ENCODE measurements around the gene SAA1.
A peak's percentile ranks its signal among the peaks of the same experiment; 100 is the strongest.

SAA1 gene

DNA sequence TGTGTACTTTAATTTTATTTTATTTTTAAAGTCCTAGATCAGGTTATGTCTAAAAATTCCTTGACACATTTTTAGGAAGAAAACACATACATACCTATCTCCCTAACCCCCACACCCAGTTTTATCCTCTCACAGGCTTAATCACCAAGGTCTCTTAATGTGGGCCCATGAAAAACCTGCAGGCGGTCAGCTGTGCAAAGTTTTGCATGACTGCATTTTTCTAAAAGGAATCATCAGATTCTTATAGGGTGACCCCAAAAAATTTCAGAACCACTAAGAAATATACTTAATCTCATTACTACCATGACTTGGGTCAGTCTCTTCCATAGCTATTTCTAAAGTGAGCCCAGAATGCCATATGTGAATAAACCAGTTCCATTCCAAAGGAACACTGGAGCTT, 19.8 kb downstream of the SAA1 start:
- Histone ChIP-seq H3K9ac (ENCODE audit: low read length) (no peak overlapping the region), H3K4me1 (ENCODE audit: control insufficient read depth, insufficient read depth, low read length) (no peaks in the 10 kb centered on the region), H3K4me3 (ENCODE audit: low read length) (no peak overlapping the region), H3K9me3 (ENCODE audit: control insufficient read depth, low read length) (no peaks in the 10 kb centered on the region), H3K36me3 (ENCODE audit: control insufficient read depth, insufficient read depth, low read length, severe bottlenecking) (peaks cover 94% of the 10 kb centered on the region), H3K27me3 (replicated peaks; ENCODE audit: control insufficient read depth, insufficient read depth, low read length) (no peaks in the 10 kb centered on the region)
- no peak for DNase-seq (ENCODE audit: low read depth)

DNA sequence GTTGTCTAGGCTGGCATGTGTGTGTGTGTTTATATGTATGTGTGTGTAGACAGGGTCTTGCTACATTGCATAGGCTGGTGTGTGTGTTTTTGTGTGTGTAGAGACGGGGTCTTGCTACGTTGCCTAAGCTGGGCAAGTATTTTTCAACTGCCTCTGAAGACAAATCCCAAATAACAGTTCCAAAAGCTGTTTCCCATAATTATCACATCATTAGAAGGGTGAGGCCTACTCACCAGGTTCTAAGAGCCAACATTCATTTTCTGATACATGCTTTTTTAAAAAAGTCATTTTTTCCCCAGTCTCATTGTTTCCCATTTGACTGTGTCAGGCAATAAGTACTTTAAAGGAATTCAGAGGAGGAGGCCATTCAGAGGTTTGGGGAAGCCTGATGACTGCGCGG, 22.8 kb downstream of the SAA1 start:
- Histone ChIP-seq H3K9me3 (ENCODE audit: control insufficient read depth, low read length) (no peaks in the 10 kb centered on the region), H3K4me1 (ENCODE audit: control insufficient read depth, insufficient read depth, low read length) (no peaks in the 10 kb centered on the region), H3K9ac (ENCODE audit: low read length) (no peak overlapping the region), H3K4me3 (ENCODE audit: low read length) (no peak overlapping the region), H3K36me3 (ENCODE audit: control insufficient read depth, insufficient read depth, low read length, severe bottlenecking) (peaks cover 98% of the 10 kb centered on the region), H3K27me3 (replicated peaks; ENCODE audit: control insufficient read depth, insufficient read depth, low read length) (no peaks in the 10 kb centered on the region)
- no peak for DNase-seq (ENCODE audit: low read depth)

DNA sequence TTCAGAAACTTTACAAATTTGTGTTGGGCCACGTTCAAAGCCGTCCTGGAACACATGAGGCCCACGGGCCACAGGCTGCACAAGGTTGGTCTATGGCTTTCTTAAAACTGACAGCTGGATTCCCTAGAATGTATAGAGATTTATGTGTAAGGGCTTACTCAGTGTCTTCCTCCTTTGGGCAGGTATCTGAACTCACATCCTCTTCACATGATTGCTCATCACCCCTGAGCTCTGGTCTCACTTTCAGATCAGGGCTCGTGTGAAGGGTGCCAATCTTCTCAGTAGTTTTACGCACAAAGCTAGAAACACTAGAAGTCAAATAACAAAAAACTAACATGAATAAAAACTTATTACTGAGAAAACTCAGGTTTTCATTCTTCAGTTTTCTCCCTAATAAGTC, 28.8 kb downstream of the SAA1 start:
- H3K36me3 ChIP-seq (ENCODE audit: control insufficient read depth, insufficient read depth, low read length, severe bottlenecking): peaks cover 96% of the 10 kb centered on the region
- H3K9ac ChIP-seq (ENCODE audit: low read length): no peak overlapping the region
- no peak overlapping the region for H3K4me3 ChIP-seq (ENCODE audit: low read length)
- H3K9me3 ChIP-seq (ENCODE audit: control insufficient read depth, low read length): no peaks in the 10 kb centered on the region
- H3K27me3 ChIP-seq (replicated peaks; ENCODE audit: control insufficient read depth, insufficient read depth, low read length): no peaks in the 10 kb centered on the region
- no peaks in the 10 kb centered on the region for H3K4me1 ChIP-seq (ENCODE audit: control insufficient read depth, insufficient read depth, low read length)
- DNase-seq (ENCODE audit: low read depth): no peak

- H3K27me3 ChIP-seq (replicated peaks; ENCODE audit: control insufficient read depth, insufficient read depth, low read length): no peaks in the 10 kb centered on the region
- no peak overlapping the region for H3K9ac ChIP-seq (ENCODE audit: low read length)
- no peaks in the 10 kb centered on the region for H3K9me3 ChIP-seq (ENCODE audit: control insufficient read depth, low read length)
- H3K4me1 ChIP-seq (ENCODE audit: control insufficient read depth, insufficient read depth, low read length): no peaks in the 10 kb centered on the region
- H3K4me3 ChIP-seq (ENCODE audit: low read length): no peak overlapping the region
- H3K36me3 ChIP-seq (ENCODE audit: control insufficient read depth, insufficient read depth, low read length, severe bottlenecking): peaks cover 96% of the 10 kb centered on the region
- DNase-seq (ENCODE audit: low read depth): no peak
Measured at GRCh38 chr11:18295316-18295715, 29.3 kb downstream of the SAA1 start.

- Histone ChIP-seq H3K27me3 (replicated peaks; ENCODE audit: control insufficient read depth, insufficient read depth, low read length) (no peaks in the 10 kb centered on the region), H3K9ac (ENCODE audit: low read length) (no peak overlapping the region), H3K4me3 (ENCODE audit: low read length) (no peak overlapping the region), H3K36me3 (ENCODE audit: control insufficient read depth, insufficient read depth, low read length, severe bottlenecking) (peaks cover 90% of the 10 kb centered on the region), H3K4me1 (ENCODE audit: control insufficient read depth, insufficient read depth, low read length) (peaks cover 4% of the 10 kb centered on the region), H3K9me3 (ENCODE audit: control insufficient read depth, low read length) (no peaks in the 10 kb centered on the region)
- no peak for DNase-seq (ENCODE audit: low read depth)
Measured at GRCh38 chr11:18299721-18300120, 33.7 kb downstream of the SAA1 start.

GRCh38 chr11:18304745-18305144, 38.7 kb downstream of the SAA1 start:
- no peaks in the 10 kb centered on the region for H3K27me3 ChIP-seq (replicated peaks; ENCODE audit: control insufficient read depth, insufficient read depth, low read length)
- no peak for DNase-seq (ENCODE audit: low read depth)
- H3K36me3 ChIP-seq (ENCODE audit: control insufficient read depth, insufficient read depth, low read length, severe bottlenecking): peaks cover 93% of the 10 kb centered on the region
- no peak overlapping the region for H3K4me3 ChIP-seq (ENCODE audit: low read length)
- H3K9ac ChIP-seq (ENCODE audit: low read length): no peak overlapping the region
- H3K4me1 ChIP-seq (ENCODE audit: control insufficient read depth, insufficient read depth, low read length): peaks cover 4% of the 10 kb centered on the region
- H3K9me3 ChIP-seq (ENCODE audit: control insufficient read depth, low read length): no peaks in the 10 kb centered on the region

GRCh38 chr11:18307461-18308139, 41.5 kb downstream of the SAA1 start:
- H3K27me3 ChIP-seq (replicated peaks; ENCODE audit: control insufficient read depth, insufficient read depth, low read length): no peaks in the 10 kb centered on the region

DNA sequence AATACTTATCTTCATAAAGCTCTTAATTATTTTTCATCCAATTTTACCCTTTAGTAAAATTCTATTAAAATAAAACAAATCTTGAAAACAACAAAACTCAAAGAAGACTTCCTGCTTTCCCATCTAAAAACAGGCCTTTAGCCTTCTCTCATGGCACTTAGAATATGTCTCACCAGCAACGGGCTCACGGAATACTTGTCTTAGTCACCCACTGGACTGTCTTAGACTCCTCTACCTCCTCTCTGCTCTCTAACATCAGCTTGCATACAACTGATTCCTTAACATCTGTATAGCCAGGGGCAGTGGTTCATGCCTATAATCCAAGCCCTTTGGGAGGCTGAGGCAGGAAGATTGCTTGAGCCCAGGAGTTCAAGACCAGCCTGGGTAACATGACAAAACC, 42.2 kb downstream of the SAA1 start:
- Histone ChIP-seq H3K27me3 (replicated peaks; ENCODE audit: control insufficient read depth, insufficient read depth, low read length) (no peaks in the 10 kb centered on the region), H3K4me3 (ENCODE audit: low read length) (no peak overlapping the region), H3K9me3 (ENCODE audit: control insufficient read depth, low read length) (no peaks in the 10 kb centered on the region), H3K36me3 (ENCODE audit: control insufficient read depth, insufficient read depth, low read length, severe bottlenecking) (peaks cover 78% of the 10 kb centered on the region), H3K9ac (ENCODE audit: low read length) (no peak overlapping the region), H3K4me1 (ENCODE audit: control insufficient read depth, insufficient read depth, low read length) (peaks cover 25% of the 10 kb centered on the region)
- no peak for DNase-seq (ENCODE audit: low read depth)

More at GRCh38 chr11:18307461-18308139, 41.5 kb downstream of the SAA1 start:
- H3K36me3 ChIP-seq (ENCODE audit: control insufficient read depth, insufficient read depth, low read length, severe bottlenecking): peaks cover 83% of the 10 kb centered on the region
- H3K9ac ChIP-seq (ENCODE audit: low read length): no peak overlapping the region
- DNase-seq (ENCODE audit: low read depth): no peak
- H3K4me1 ChIP-seq (ENCODE audit: control insufficient read depth, insufficient read depth, low read length): peaks cover 21% of the 10 kb centered on the region
- H3K4me3 ChIP-seq (ENCODE audit: low read length): no peak overlapping the region
- no peaks in the 10 kb centered on the region for H3K9me3 ChIP-seq (ENCODE audit: control insufficient read depth, low read length)

GRCh38 chr11:18309691-18310090, 43.6 kb downstream of the SAA1 start:
- Histone ChIP-seq H3K27me3 (replicated peaks; ENCODE audit: control insufficient read depth, insufficient read depth, low read length) (no peaks in the 10 kb centered on the region), H3K9ac (ENCODE audit: low read length) (no peak overlapping the region), H3K4me3 (ENCODE audit: low read length) (no peak overlapping the region), H3K4me1 (ENCODE audit: control insufficient read depth, insufficient read depth, low read length) (peaks cover 36% of the 10 kb centered on the region), H3K36me3 (ENCODE audit: control insufficient read depth, insufficient read depth, low read length, severe bottlenecking) (peaks cover 65% of the 10 kb centered on the region), H3K9me3 (ENCODE audit: control insufficient read depth, low read length) (no peaks in the 10 kb centered on the region)
- DNase-seq (ENCODE audit: low read depth): no peak

GRCh38 chr11:18310800-18311340, 44.8 kb downstream of the SAA1 start:
- peaks cover 54% of the 10 kb centered on the region for H3K36me3 ChIP-seq (ENCODE audit: control insufficient read depth, insufficient read depth, low read length, severe bottlenecking)
- H3K4me1 ChIP-seq (ENCODE audit: control insufficient read depth, insufficient read depth, low read length): peaks cover 42% of the 10 kb centered on the region
- no peaks in the 10 kb centered on the region for H3K9me3 ChIP-seq (ENCODE audit: control insufficient read depth, low read length)
- H3K4me3 ChIP-seq (ENCODE audit: low read length): no peak overlapping the region
- H3K9ac ChIP-seq (ENCODE audit: low read length): no peak overlapping the region
- peak; percentile 61 for DNase-seq (ENCODE audit: low read depth)
- H3K27me3 ChIP-seq (replicated peaks; ENCODE audit: control insufficient read depth, insufficient read depth, low read length): no peaks in the 10 kb centered on the region

DNA sequence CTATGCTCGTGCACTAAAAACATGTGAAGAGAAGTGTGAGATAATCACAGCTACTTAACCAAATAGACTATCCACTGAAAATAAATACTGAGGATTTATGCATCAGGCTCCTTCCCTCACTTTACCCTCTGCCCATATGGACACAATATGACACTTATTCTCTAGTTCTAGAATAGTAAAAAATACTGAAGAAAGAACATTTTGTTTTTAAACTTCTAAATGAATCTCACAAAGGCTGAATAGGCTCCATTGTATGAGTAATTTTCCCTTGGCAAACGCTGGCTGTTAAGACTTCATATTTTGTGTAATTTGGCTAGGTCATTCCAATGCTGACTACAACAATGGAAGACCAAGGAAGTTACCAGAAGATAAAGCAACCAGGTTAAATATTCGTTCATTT, 45.9 kb downstream of the SAA1 start:
- no peak for DNase-seq (ENCODE audit: low read depth)
- no peaks in the 10 kb centered on the region for H3K27me3 ChIP-seq (replicated peaks; ENCODE audit: control insufficient read depth, insufficient read depth, low read length)
- H3K4me3 ChIP-seq (ENCODE audit: low read length): peak overlapping the region; percentile 60
- no peaks in the 10 kb centered on the region for H3K9me3 ChIP-seq (ENCODE audit: control insufficient read depth, low read length)
- peaks cover 43% of the 10 kb centered on the region for H3K36me3 ChIP-seq (ENCODE audit: control insufficient read depth, insufficient read depth, low read length, severe bottlenecking)
- peak overlapping the region; percentile 78 for H3K9ac ChIP-seq (ENCODE audit: low read length)
- peaks cover 42% of the 10 kb centered on the region for H3K4me1 ChIP-seq (ENCODE audit: control insufficient read depth, insufficient read depth, low read length)

All from adipocyte (in vitro differentiated cells).